GM19099 (cell line): ENCODE measurements around the gene WDR72.

Experiments used
- POLR2A ChIP-seq: IDR thresholded peaks from 3 replicates; pipeline ENCODE4 v1.6.1; 2011; ENCODE audit warnings: low read depth; ENCODE audit not compliant: insufficient read length; ENCODE audit errors: extremely low read depth

Gene WDR72

GRCh38 chr15:53644660-53645059, 114.8 kb downstream of the WDR72 start:
- TF ChIP-seq POLR2A: no peak

DNA sequence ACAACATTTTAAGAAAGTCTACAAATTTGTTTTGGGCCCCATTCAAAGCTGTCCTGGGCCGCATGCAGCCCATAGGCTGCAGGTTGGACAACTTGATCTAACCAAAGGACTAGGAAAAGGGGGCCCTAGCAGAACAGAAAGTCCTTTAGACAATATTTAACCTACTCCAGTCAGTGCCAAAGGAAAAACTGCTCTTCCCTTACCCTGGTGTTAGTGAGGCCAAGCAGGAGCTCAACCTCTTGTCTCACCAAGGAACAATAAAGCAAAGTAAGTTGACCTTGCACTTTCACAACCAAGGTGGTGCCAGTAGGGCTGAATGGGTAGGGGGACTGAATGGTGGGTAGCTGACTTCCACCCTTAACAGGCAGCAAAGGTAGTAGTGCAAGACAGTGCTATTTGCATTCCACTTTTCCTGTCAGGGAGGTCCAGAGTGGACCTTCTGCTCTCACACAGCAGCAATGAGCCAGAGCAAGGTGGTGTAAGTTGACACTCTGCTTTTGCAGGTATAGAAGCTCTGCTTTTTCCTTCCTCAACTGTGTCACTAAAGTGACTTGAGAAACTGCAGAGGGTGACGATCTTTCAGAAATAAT, 124.9 kb downstream of the WDR72 start:
- no peak for TF ChIP-seq POLR2A

DNA sequence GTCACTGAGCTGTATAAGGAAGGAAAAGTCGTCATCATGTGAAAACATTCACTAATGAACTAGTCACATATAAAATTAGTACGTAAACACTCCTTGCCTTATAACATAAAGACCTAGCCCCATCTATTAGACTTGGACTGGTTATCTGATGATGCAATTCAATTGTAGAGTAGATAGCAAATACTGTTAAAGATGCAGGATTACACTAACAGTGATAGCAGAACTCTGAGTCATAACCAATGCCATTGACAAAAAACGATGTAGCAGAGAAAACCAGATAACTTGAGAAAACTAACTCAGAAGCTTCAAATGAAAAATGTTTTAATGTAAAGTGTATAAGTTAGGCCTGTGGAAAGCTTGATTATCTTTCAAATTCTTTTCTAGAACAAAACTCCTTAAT, 132.2 kb downstream of the WDR72 start:
- TF ChIP-seq POLR2A: no peak

DNA sequence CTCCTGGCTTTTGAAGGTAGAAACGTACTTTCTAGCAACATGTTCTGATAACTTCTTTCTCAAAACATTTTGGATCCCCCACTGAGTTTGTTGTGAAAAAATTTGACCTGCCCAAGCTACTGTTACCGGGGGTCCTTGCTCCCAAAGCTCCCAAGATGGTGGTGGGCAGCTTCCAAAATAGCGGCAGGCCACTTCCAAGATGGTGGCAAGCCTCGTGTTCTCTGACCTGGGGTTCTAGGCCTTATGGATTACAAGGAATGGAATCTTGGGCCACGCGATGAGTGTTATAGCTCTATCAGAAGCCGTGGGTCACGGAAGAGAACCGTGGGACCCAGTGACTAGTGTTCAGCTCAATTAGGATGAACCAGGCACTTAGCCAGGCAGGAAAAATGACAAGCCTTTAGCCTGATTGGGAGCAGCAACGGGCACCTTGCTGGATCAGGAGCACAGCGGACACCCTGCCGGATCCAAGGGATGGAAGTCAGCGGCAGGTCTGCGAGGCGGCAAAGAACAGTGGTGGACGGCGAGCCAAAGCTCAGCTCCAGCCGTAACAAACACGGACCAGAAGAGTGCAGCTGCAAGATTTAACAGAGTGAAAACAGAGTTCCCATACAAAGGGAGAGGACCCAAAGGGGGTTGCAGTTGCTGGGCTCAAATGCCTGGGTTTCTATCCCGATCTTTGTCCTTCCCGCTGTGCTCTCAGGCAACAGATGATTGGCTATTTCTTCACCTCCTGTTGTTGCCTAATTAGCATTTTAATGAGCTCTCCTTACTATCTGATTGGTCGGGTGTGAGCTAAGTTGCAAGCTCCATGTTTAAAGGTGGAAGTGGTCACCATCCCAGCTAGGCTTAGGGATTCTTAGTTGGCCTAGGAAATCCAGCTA, 133.3 kb downstream of the WDR72 start:
- no peak for TF ChIP-seq POLR2A

DNA sequence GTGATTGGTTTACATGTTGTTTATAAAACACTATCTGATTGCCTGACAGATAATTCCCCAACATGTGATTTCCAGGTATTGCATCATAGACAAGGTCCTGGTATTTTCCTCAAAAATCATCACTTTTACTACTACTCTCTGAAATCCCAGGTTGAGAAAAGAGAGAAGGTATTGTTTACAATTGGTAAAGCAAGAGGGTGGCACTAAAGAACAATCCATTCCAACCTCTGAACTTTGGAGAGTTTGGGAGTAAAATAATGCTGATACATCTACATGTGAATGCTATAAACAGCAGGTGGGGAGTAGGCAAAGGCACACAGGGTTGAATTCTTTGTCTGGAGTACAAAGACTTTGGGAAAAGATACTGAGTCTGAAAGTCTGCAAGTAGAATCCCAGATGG, 134.2 kb downstream of the WDR72 start:
- no peak for TF ChIP-seq POLR2A

DNA sequence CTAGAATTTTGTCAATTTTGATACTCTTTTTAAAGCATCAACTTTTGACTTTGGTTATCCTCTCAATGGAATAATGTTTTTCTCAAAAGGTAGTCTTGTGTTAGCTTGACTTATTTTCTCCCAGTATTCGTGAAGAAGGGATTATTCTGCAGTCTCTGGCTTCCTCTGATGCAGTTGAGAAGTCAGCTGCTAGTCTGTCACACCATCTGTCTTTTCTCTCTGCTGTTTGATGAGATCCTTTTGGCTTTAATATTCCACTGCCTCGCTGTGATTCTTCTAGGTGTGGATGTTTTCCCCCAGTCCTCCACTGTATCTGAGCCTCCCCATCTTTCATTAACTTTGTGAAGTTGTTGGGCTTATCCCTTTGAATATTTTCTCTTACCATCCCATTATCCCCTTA, 141.0 kb downstream of the WDR72 start:
- TF ChIP-seq POLR2A: no peak

- no peak for TF ChIP-seq POLR2A
Observed at GRCh38 chr15:53611145-53611920, 148.1 kb downstream of the WDR72 start.

GRCh38 chr15:53591041-53591440, 168.4 kb downstream of the WDR72 start:
- TF ChIP-seq POLR2A: no peak

DNA sequence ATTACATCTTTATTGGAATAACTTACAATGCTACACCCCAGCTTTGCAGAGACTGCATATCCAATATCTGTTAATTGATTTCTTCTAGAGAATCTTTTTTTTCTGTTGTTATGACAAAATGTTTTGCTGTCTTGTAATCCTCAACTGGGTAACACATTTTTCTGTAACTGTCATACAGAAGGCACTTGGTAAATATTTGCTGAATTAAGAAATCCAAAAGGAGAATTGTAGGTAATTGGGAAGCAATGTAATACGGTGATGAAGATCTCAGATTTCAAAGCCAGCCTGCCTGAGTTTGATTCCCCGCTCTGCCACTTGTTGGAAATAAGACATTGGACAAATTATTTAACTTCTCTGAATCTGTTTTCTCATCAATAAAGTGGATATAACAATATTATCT, 169.1 kb downstream of the WDR72 start:
- TF ChIP-seq POLR2A: no peak

DNA sequence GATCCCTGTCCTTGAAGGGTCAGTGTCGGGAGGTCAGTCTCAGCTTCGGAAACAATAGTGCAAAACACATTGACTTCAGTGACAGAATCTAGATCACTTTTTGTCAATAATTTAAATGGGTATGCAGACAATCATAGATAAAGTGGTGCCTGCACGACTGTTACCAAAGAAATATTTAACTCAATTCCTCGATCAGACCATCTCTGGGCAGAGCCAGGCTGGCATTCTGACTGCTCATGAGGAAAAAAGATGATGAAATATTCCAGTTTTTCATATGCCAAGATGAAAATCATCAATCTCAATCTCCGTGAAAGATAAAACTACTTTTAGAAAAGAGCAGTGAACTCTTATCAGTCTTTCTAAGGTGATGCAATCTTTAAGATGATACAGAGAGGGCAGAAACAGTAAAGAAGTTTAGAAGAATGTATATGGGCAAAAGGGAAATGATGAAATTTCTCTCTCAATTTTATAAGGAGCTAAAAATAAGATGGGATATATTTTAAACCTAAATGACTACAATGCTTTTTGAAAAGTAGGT, 169.9 kb downstream of the WDR72 start:
- TF ChIP-seq POLR2A: no peak

DNA sequence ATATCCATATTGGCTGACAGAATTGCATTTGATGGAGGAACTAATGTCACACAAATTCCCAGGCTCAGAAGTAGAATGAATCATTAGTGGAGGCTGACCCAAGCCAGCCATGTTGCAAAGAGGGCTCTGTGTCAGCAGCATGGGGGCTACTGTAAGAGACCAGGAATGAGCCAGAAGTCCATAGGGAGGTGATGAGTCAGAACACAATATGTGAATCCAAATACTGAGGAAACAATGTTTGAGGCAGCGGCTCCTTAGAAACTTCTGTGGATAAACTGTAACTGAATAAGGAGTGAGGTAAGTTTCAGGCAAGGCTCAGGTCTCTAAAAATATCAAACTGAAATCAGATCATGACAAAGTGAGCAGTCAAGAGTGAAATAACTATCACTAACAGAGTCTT, 170.7 kb downstream of the WDR72 start:
- TF ChIP-seq POLR2A: no peak

DNA sequence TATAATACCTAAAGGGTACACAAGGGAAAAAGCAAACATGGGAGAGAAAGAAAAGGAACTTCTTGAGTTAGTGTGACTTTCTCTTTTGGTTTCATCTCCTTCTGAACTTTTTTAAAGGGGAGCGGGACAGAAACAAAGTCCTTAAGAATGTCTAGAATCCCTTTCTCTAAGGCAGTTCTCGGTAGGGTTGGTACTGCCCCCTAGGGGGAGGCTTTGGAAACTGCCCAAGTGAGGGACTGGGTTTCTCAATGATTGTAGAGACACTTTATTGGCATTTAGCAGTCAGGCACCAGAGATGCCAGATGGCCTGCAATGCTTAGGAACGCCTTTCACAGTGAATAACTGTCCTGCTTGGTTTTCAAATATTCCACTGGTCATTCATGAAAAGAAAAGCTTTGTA, 172.7 kb downstream of the WDR72 start:
- TF ChIP-seq POLR2A: no peak

DNA sequence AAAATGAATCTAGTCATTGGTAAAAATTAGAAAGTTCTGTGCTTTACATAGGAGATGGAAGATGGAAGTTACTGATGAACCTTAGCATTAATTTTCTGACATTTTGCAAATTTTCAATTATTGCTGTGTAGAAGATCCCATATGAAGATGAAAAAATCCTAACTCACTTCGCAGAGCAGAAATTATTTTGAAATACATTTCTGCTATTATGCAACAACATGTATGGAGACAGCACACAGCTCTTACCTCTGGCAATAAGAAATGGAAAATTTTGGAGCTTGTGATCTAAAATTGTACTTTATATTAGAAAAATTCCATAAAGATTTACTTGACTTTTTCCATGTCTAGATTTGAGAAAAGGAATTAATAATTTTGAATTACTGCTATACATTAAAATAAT, 177.9 kb downstream of the WDR72 start:
- TF ChIP-seq POLR2A: no peak

- no peak for TF ChIP-seq POLR2A
Observed at GRCh38 chr15:53580366-53580765, 179.1 kb downstream of the WDR72 start.

- no peak for TF ChIP-seq POLR2A
Observed at GRCh38 chr15:53576841-53577240, 182.6 kb downstream of the WDR72 start.

DNA sequence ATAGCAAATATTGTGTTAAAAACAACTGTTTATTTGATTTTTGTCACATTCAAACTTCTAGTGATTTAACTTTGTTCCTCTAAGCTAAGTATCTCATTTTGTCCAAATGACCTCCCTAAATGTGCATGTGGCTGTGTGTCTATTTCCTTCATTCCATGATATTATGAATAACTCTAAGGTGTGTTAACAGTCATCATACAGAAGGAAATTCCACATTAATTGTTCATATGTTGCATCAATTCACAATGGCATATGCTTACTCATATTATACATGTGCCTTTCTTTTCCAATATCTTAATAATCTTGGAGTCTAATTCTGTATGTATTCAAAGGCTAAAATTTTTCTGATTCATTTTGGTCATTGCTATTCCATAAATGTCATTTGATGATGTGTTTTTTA, 186.4 kb downstream of the WDR72 start:
- no peak for TF ChIP-seq POLR2A

- no peak for TF ChIP-seq POLR2A
Observed at GRCh38 chr15:53569751-53570480, 189.5 kb downstream of the WDR72 start.
